ENCODE results near the gene TIMM21.

DNA sequence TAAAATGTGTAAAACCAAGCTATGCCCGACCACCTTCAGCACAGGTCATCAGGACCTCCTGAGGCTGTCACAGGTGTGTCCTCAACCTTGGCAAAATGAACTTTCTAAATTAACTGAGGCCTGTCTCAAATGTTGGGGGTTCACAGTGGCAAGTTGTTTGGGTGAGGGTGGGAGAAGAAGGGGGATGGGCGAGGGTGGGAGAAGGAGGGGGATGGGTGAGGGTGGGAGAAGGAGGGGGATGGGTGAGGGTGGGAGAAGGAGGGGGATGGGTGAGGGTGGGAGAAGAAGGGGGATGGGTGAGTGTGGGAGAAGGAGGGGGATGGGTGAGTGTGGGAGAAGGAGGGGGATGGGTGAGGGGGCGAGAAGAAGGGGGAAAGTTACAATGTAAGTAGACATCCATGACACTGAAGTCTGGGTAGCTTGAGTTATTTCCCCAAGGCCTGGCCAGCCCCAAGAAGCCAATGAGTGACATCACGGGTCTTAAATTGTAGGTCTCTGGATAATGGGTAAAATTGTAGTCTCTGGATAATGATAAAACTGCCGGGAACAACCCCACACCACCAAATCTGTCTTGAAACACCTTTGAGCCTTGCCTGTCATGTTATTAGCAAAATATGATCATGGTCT, 56.3 kb downstream of the TIMM21 start:
- TF ChIP-seq, protein P1, sequence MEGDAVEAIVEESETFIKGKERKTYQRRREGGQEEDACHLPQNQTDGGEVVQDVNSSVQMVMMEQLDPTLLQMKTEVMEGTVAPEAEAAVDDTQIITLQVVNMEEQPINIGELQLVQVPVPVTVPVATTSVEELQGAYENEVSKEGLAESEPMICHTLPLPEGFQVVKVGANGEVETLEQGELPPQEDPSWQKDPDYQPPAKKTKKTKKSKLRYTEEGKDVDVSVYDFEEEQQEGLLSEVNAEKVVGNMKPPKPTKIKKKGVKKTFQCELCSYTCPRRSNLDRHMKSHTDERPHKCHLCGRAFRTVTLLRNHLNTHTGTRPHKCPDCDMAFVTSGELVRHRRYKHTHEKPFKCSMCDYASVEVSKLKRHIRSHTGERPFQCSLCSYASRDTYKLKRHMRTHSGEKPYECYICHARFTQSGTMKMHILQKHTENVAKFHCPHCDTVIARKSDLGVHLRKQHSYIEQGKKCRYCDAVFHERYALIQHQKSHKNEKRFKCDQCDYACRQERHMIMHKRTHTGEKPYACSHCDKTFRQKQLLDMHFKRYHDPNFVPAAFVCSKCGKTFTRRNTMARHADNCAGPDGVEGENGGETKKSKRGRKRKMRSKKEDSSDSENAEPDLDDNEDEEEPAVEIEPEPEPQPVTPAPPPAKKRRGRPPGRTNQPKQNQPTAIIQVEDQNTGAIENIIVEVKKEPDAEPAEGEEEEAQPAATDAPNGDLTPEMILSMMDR (IDR thresholded peaks at IDR 0.05), result no peak
- TF ChIP-seq POLR2A (IDR thresholded peaks at IDR 0.05), result no peak

Data from right lobe of liver (tissue), 4 donors.